Right lung (tissue), 5 donors: ENCODE measurements around the gene FARSB. TPM values are rescaled to one million over a fixed set of nuclear protein-coding genes. Genes with fewer than 3 reads are reported as not detected.

Experiments used
- DNase-seq, 2 donors: peaks; one replicate each; pipeline ENCODE4 v3.0.0-alpha.2; 2013
- polyA plus RNA-seq, 5 donors: library from polyadenylated mRNA; unstranded; fragments of 120-200 nt; gene quantifications; one replicate each; pipeline versions ENCODE4 v1.2.1 to v1.2.3, GENCODE V29; 2013; ENCODE audit warnings: inconsistent platforms in 1 of 5, low replicate concordance in 1 of 5; ENCODE audit not compliant: insufficient read length in 5 of 5, insufficient read depth in 1 of 5

FARSB gene
- polyA plus RNA-seq, 5 donors, result 22.9 to 27.0 (median 24.4) TPM

DNA sequence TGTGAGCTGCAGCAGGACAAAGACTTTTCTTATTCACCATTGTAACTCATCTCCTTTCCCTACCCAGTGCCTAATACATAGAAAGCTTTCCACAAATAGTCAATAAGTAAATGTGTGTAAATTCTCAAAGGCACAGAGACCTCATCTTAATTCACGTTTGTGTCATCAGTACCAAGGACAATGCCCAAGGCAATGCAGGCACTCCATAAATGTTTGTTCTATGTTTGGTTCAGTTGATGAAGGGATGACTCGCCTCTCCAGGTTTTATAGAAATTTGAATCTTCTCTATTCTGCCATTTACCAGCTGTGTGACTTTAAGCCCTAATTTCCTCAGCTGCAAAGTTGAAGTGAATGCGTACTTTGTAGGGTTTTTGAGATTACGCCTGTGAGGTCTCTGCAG is 13.5 kb upstream of the FARSB start:
- DNase-seq, result no peak

DNA sequence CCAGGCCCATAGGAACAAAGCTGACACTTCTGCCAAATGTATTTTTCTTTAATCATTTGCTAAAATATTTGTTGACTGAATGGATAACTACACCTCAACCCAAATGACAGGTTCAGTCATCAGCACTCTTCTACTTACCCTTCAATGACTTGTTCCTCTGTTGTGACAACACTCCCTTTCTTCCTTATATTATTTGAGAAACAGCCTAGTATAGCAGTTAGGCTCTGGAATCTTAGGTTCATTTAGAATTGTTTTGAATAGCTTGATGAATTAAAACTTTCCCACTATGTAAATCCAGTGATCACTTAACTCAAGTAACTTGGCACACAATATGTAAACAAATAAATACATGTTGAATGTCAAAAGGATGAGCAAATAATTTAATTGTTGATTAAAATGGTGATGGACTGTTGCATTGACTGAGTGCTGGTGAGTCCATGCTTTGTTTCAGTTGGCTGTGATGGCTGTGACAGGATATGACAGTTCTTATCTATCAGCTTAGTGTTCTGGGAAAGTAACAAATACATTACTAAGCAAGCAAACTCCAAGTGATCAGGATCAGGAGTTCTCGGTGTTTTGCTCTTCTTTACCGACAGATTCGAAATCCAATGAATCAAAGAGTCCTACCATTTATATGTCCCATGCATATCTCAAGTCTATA is 12.7 kb upstream of the FARSB start:
- DNase-seq, result no peak

DNA sequence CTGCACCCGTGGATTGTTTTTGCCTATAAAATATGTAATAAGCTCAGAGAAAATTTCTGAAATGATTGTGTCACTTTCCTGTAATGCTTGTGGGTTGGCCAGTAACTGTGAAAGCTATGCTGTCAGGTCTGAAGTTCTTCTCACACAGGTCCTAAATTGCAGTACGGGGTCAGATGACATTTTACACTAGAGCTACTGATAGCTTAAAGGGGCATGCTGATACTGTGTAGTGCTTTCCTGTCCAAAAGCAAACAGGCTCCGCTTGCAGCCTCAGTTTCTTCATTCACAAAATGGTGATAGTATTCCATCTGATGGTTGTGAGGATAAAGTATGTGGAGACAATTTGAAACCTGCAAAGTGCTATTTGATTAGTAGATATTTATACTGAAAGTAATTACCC is 7.6 kb upstream of the FARSB start:
- DNase-seq, result no peak

DNA sequence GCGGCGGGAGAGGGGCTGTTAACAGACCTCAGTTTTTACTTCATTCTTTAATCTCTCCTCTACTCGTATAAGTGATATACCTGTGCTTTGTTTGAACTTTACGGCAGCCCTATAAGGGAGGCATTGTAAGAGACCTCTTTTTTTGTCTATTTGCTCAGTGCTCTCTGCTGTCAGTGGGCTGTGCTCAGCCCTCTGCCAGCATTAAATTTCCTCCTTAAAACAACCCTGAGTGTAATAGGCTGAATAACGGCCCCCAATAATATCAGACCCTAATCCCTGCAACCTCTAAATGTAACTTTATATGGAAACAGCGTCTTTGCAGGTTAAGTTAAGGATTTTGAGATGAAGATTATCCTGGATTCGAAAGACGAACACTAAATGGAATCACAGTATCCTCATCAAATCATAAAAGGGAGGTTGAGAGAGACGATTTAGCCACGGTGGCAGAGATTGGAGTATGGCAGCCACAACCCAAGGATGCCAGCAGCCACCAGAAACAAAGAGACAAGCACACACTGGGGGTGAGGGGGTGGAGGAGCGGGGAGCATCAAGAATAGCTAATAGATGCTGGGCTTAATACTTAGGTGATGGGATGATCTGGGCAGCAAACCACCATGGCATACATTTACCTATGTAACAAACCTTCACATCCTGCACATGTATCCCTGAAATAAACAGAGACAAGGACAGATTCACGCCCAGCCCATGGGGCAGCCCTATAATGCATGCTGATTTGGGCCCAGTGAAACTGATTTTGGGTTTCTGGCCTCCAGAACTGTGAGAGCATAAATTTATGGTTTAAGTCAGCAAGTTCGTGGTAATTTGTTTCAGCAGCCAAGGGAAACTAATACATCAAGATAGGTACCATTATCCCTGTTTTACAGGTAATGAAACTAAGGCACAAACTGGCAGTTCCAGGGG is 894 bp upstream of the FARSB start:
- DNase-seq, result no peak

DNA sequence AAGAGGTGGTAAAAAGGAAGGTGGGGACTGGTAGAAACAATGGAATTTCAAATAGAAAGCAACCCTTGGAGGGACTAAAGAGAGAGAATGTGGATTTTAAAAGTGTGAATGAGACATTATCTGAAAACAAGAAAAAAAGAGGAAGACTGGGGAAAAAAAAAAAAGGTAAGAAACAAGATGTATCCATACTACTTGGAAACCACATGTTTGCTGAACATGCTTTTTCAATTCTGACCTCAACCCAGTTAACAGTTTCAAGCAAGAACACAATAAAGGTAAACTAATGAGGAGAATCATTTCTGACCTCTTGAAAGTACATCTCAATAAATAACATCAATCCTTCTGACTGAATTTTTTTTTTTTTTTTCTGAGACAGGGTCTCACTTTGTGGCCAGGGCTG is 2.6 kb downstream of the FARSB start:
- no peak for DNase-seq

DNA sequence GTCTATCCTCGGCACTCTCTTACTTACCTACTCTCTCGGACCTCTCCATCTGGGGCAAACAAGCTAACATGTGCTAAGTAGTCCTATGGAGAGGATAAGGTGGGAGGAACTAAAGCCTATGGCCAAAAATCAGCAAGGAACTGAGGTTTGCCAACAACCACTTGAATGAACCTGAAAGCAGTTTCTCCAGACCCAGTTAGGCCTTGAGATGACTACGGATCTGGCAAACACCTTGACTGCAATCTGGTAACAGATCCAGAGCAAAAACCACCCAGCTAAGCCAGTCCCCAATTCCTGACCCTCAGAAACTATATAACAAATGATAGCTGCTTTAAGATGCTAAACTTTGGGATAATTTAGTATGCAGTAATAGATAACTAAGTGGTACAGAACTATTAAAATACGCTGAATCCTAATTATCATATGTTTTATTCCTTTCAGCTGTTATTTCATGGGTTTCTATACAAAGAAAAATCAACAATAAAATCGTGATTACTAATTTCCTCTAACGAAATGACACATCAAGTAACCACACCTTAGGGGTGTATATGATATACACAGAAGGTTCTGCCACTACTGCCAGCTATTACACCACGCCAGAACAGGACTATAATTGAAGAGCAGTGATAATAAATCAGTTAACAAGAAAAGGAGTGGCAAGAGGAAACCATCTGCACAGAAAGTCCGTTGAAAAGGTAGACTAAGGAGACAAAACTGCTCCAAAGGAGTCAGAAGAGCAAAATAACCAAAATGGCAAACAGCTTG is 3.2 kb downstream of the FARSB start:
- no peak for DNase-seq

DNA sequence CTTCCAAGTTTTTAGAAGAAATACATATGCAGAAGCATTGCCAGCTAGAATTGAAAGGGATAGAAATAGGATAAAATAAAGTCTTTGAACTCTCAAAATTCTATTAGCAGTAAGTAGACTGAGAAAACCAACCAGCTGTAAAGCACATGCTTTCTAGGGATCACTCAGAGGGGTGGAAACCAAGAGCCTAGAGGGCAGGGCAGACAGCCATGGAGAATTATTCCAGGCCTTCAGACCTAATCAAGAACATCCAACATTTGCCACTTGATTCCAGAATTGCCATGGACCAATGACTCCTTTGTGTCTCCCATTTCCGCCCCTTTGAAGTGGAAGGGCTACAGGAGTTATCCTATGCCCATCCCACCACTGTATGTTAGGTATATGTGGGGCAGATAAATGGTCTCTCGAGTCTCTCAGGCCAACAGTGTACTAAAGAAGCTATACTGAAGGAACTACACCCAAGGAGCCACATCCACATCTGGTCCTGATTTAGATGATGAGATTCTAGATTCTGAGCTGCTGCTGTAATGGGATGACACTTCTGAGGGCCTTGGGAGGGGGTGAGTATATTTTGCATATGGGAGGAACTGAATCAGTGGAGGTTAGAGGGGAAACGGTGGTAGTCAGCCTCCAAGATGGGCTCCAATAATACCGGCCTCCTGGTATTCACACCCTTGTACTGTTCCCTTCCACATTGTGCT is 4.0 kb downstream of the FARSB start:
- DNase-seq, result no peak

DNA sequence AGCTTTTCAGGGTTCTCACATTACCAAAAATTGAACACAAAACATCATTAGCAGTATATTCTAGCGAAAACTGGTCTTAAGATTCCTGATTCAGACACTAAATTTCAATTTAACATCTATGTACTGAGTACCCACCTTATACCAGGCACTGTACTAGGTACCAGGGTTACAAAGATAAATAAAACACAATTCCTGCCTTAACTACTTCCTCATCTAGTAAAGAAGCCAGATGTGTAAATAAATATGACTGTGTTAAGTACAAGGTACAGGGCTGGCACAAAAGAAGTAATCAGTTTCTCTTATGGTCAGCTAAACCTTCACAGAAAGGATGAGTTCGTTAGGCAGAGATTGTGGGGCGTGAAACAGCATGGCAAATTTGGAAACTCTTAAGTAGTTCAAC is 6.1 kb downstream of the FARSB start:
- no peak for DNase-seq

DNA sequence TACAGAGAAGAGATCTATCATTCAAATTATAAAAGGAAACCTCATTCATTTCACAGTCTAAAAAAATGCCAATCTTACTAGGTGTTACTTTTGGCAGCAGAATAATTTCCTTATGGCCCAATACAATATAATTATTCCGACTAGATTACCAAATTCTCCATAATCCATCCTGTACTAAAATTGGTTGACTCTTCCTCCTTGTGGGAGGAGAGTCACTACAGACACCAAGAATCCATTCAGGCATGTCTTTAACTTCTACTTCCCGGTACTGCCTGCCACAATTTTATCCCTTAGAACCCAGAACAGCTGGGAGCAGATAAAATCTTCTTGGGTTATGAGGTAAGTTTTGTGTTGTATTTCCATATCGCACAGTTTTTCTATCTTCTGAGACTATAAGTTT is 9.9 kb downstream of the FARSB start:
- DNase-seq, result no peak

DNA sequence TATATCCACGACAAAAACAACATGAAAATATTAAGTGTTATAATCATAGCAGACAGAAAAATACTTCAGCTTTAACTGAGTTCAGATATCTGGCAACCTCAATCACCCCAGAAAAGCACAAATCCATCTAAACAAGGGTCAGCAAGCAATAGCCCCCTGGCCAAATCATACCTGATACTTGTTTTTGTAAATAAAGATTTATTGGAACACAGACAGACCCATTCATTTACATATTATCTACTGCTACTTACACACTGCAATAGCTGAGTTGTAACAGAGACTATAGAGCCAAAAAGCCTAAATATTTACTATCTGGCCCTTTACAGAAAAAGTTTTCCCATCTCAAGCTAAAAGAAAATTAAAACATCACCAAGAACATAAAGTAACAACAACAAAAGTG is 12.8 kb downstream of the FARSB start:
- no peak for DNase-seq

DNA sequence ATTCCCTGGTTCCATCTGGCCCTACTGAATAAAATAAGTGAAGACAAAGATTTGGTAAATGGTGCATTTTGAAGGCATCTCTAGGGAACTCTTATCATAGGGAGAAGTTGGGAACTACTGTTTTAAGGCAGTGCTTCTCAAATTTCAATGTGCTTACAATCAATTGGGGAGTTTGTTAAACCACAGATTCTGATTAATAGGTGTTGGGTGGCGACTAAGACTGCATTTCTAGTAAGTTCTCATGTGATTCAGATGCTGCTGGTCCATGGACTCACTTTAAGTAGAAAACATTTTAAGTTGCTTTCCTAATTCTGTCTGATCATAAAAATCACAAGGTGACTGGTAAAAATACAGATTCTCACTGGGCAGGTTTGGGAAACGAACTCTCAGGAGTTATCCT is 14.6 kb downstream of the FARSB start:
- no peak for DNase-seq

DNA sequence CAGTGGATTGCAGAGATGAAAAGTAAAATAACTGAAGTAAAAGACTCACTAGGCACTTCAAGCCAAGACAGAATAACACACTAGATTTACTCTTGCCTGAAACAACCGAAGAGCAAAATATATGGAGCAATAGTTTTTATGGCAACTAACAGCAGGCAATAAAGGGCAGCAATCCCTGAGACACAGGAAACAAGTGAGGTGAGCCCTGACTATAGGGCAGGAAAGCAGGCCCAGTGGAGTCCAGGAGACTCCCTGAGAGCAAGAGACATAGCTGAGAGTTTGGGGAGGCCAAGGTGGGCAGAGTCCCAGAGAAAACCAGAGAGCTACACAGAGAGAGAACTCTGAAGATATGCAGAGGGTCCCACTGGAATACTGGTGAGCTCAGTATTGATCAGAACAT is 18.8 kb downstream of the FARSB start:
- DNase-seq, result no peak

DNA sequence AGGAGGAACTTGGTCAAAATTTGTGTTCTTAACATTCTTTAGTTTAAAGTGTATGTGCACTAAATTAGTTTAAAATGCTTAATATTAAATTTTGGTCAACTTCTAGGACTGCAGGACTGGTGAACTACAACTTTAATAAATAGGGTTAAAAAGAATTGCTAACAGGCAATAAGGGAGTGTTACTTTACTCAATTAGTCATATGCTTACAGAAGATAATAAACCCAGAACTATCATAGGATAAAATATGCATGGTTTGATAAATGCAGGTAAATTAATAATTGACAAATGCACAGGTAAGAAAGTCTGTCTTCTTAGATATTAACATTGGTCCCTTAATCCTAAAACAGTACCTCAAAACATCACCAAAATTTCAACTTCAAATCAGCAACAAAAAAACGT is 20.6 kb downstream of the FARSB start:
- no peak for DNase-seq

DNA sequence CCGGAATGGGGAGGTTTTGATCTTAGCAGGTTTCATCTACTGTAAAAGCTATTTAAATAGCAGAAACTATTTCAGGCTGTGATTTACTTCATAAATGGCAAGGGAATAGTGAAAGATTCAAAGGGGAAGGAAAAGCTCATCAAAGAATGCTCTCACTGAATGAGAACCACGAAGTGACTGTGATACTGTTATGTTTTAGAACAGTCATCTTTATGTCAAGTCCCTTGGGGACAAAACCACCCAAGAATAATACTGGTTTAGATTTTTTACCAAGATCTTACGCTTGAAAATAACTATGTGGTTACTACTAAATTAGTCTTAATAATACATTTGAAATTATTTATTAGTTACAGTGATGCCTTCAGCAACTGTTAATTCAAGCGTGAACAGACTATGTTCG is 28.1 kb downstream of the FARSB start:
- no peak for DNase-seq

DNA sequence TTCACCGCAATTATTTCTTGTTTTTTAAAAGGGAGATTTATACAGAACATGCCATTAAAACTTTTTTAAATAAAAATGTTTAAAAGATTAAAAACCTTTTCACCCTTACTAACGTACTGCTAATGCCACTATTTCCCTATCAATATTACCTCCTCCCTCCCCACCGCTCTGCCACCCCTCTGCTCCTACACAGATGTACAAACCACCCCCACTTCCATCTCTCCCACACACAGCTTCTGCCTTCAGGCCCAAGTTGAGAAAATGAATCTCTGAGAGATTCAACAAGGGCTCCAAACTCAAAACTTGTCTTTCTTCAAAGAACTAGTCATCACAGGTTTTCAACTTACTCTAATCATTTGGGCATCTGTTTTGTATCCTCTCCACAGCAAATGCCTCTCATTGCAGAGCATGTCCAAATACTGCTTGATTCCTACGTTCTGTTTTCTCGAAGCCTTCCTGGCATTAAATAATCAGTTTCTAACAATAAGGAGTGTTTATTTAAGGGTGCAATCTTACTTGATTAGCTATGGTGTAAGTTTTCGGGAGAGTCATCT is 32.1 kb downstream of the FARSB start:
- DNase-seq, result no peak

DNA sequence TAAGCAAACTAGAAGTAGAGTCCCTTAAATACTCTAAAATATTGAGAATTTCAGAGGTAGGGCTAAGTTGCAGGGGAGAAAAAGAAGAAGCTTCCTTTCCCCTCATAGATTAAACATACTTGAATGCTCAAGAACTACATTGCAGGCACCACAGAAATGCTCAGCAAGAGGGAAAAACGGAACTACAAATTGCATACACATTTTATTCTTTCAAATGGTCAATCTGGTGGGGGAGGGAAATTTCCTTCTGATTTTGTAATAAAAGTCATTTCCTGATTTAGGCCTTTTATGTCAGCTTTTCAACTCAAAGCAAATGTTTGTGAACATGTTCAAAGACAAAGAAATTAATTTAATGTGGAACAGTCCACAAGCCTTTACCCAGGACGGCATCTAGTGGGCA is 33.0 kb downstream of the FARSB start:
- DNase-seq, result no peak

DNA sequence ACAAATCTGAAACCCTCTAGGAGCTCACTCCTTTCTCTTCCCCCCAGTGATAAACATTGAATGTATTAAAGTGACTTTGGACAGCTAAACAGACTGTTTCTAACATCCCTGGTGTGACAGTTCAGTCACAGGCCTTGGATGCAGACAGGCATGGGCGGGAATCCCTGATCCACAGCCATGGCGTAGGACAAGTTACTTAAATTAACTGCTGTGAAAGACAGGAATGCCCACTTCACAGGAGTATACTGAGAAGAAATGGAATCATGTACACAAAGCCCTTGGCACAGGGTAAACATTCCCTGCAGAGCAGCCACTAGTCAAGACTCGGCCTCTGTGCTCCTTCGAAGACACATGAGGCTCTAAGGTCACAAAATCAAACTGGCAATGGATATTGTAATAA is 34.0 kb downstream of the FARSB start:
- DNase-seq, result no peak

DNA sequence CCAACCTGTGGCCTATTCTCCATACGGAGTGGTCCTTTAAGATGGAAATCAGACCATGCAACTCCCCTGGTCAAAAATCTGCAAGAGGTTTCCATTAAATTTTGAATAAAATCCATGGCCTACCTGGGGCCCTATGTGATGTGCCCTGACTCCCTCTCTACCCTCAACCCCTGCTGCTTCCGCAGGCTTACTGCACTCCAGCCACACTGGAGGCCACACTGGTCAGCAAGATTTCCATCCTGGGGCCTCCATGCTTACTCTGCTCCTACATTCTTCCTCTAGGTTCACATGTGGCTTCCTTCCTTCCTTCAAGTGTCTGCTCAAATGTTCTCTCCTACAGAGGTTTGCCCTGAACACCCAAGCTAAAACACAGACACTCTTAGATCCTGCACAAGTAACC is 40.6 kb downstream of the FARSB start:
- no peak for DNase-seq

DNA sequence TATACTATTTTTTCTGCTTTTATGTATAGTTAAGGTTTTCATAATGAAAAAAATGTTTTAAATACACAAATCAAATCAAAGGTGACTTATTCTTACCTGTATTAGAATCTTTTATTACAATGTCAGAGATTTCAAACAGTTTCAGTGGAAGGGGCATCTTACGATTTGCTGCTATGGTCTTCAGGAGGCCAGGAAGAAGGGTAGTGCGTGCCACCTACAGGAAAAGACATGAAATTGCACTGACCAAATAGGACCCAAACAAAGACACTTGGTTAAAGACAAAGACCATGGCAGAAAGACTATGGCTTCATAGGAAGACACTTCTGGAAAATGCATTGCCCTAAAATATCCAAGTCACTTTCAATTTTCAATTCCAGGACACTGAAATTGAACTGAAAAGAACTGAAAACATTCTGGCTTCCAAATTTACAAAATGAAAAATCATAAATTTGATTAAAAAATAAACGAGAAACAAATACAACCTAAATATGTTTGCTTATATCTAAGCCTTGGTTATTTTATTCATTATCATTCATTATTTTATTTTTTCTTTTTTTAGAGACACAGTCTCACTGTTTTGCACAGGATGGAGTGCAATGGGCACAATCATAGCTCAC is 42.1 kb downstream of the FARSB start:
- DNase-seq, result peak; percentile 23 to 24

DNA sequence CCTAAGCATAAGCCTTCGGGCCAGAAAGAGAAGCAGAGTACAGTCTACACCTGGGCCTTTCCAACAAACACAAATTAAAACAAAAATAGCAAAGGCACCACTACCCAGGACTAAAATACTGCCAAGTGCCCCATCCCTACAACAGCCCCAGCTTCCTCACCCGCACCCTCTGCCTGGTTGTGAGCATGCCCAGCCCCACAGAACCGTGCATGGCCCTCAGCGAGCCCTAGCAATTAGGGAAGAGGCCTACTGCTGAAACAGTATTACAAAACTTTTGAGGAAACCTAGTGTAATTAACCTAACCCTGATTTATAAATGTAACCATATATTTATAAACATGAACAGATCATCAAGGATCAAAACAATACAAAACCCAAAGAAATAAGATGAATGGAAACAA is 44.2 kb downstream of the FARSB start:
- no peak for DNase-seq

DNA sequence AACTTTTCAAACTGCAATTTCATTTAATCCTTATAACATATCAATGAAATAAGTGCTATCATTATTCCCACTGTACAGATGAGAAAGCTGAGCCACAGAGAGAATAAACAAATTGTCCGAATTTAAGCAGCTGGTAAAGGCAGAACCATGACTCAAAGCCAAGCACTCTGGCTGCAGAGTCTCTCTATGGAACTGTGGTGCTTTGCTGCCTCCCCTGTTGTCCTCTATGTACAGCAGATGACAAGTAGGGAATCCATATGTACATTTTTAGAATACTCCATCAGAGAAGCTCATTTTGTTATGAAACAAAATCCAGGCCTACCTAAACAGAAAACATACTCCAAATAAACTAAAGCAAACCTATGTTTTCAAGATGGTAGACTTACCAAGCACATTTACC is 45.1 kb downstream of the FARSB start:
- no peak for DNase-seq
